TTC549 (cell line): ENCODE results near the gene DGLUCY.
"Not testable (repeated sequence)": the region's sequence is repeated elsewhere in the genome, so short reads cannot be mapped to it uniquely, and the experiment has no call there.

Experiments used
- FAIRE-seq: peaks from 2 replicates; lab custom pipeline; 2012; peaks lifted over from hg19 to GRCh38; lab: Jason Lieb, UNC

Gene DGLUCY

DNA sequence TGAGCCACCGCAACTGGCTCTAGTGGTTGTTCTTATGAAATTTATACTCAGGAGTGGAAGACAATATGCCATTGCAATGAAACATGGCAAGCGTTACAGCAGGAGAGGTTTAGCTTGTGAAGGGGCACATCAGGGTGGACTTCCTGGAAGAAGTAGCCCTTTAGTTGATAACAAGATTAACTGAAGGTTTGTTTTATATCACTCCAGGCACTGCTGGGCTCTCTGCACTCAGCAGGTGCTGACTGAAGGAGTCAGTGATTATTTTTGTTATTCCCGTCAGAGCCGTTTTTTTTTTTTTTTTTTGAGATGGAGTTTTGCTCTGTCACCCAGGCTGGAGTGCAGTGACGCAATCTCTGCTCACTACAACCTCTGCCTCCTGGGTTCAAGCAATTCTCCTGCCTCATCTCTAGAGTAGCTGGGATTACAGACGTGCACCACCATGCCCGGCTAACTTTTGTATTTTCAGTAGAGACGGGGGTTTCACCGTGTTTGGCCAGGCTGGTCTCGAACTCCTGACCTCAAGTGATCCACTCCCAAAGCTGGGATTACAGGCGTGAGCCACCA, 148.2 kb downstream of the DGLUCY start:
- no peak for FAIRE-seq

- FAIRE-seq, result no peak
Observed at GRCh38 chr14:91263329-91263728, 149.5 kb downstream of the DGLUCY start.

DNA sequence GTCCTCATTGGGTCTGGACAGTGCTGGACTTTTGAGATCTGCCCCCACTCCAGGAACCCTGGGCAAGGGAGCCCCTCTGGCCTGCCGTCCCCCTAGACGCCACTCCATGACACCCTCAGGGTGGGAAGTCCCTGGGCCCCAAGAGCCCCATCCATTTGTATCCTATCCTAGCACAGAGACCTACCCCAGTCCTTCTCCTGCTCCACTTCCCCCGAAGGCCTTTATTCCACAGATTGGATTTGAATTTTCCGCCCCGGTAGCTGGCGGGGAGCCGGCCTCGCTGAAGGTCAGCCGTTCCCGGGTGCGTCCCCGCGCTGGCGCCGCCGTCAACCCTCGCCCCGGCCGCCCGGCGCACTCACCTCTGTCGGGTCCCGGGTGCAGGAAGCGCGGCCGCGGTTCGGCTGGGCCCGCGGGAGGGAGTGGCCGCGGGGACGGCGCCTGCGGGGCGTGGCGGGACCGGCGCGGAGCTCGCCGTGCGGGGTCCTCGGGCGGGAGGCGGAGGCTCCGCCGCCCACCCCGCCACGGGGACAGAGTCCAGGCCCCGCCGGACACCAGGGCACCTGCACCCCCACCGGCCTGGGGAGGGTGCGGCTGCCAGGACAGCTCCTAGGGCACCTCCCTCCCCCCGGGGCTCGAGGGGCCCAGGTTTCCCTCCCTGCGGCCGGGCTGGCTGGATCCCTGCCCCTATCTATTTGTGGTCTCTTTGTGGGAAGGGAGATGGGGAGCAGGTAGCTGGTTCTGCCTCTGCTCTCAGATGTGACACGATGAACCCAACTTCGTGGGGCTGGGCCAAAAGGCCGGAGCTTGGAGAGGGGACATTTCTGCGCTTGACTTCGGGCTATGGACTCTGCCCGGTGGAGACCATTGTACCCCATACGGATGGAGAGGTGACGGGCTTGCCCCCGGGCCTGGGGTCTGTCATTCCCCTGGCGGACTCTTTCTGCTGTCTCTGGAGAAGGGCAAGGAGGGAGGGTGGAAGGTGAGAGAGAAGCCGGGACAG, 150.6 kb downstream of the DGLUCY start:
- no peak for FAIRE-seq

DNA sequence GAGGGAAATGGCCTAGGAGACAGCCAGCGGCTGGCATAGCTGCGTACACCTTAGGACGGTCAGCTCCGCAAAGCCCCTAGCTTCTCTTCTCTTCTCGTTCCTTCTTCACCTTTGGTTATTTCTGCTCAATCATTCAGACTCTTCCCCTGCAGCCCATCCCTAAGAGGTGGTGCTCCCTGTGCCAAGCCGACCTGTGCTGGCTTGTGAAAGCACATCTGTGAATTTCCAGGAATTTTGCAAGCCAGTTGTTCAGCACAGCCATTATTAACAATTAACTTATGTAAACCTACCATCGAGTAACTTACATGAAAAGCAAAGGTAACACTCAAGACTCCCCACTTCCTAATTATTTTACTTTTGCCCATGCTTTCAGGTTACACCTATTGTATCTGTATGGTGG, 151.5 kb downstream of the DGLUCY start:
- FAIRE-seq, result no peak

GRCh38 chr14:91266276-91266675, 152.4 kb downstream of the DGLUCY start:
- not testable (repeated sequence) for FAIRE-seq

DNA sequence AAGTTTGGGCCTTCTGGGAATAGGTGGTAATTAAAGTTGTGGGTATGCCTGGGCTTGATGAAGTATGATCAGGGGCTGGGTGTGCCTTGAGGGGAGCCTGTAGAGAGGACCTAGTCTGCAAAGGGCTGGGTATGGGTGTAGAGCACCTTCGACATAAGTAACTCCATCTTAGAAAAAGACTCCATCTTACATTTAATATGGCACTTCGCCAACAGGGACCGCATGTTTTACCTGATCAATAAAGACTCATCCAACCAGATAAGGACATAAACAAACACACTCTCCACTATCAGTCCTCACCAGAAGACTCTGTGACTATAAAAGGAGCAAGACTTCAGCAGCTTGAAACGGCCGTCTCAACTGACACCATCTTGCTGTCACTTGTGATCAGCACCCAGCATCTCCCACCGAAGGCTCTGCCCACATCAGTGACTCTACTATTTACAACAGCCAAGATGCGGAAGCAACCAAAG, 154.1 kb downstream of the DGLUCY start:
- no peak for FAIRE-seq

DNA sequence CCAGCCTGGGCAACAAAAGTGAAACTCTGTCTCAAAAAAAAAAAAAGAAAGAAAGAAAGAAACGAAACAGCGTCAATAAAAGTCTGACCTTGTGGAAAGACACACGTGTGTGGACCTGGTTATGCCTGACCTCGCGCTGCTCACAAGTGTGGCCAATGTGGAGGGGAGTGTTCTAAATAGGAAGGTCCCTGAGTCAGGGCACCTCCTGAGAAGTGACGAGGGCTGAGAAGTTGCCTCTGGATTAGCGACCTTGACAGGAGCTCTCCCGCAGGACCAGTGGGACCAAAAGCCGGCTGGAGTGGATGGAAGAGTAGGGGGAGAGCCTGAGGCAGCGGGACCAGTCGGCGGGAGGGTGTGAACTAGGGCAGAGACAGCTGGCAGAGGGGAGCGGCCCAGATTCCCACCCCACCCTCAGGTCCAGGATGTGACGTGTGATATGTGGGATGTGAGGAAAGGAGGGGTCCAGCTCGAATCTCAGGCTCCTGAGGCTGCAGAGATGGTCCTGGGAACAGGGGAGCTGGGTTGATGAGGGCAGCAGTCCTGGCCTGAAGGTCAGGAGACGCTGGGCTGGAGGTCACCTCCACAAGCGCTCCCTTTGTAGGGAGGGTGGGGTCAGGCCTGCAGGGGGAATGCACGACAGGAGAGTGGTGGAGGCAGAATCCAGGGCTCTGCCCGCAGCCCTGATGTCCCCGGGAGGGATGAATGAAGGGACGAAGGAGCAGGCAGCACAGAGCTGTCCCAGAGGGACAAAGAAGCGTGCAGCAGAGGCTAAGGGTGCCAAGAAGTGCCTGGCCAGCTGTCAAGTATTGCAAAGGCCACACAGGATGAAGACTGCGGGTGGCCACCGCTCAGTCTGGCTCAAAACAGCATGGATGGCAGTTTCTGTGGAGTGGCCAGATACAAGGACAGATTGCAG, 155.5 kb downstream of the DGLUCY start:
- no peak for FAIRE-seq

DNA sequence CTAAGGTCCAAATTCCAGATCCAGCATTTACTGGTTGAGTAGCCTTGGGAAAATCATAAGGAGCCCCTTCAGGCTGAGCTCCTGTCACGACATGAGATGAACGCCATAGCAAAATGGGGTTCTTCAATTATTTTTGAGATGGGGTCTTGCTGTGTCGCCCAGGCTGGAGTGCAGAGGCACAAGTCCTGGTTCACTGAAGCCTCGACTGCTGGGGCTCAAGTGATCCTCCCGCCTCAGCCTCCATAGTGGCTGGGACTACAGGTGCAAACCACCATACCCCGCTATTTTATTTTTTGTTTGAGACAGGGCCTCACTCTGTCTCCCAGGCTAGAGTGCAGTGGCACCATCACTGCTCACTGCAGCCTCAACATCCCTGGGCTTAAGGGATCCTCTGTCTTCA, 156.3 kb downstream of the DGLUCY start:
- no peak for FAIRE-seq

GRCh38 chr14:91270619-91271018, 156.7 kb downstream of the DGLUCY start:
- no peak for FAIRE-seq

DNA sequence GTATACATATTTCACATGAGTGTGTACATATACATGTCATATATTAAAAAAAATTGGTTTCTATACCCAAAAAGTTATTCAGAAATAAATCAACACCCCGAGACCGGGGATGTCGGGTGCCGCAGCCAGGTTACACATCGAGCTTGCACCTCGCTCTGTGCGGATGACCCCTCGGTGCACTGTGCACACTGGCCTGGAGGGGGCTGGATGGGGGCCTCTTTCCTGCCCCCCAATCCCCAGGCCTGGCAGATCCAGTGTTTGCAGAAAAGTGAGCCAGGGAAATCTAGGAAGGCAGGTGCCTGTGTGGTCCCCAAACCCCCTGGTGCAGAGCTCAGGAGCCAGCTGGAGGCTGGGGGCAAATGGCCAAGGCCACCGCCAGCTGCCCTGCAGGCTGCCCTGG, 157.8 kb downstream of the DGLUCY start:
- FAIRE-seq, result no peak

- FAIRE-seq, result no peak
Observed at GRCh38 chr14:91272341-91273272, 158.7 kb downstream of the DGLUCY start.

GRCh38 chr14:91273273-91273884, 159.5 kb downstream of the DGLUCY start:
- FAIRE-seq, result no peak

- FAIRE-seq, result no peak
Observed at GRCh38 chr14:91273885-91274273, 160.0 kb downstream of the DGLUCY start.

DNA sequence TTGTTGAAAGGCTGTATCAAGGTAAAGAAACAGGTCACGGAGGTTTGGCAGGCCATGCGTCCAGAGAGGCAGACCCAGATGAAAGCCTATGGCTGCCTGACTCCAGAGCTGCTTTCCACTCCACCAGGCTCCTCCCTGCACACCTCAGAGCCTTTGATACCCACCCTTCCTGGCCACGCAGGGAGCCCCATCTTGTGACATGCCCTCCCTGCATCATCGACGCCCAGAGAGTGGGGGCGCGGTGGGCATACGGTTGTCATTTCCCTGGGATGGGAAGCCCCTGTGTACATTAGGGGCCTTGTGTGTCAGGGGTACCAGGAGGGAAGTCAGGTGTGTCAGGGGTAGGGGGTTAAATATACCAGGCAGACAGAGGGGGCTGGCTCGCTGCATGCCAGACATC, 160.9 kb downstream of the DGLUCY start:
- no peak for FAIRE-seq
